Heart right ventricle (tissue), 16 donors: Measurements from ENCODE around the gene NMT1. TPM values are rescaled to one million over a fixed set of nuclear protein-coding genes. Genes with fewer than 3 reads are reported as not detected.
A peak's percentile ranks its signal among the peaks of the same experiment; 100 is the strongest.

Experiments
- ATAC-seq, 8 donors: fragments of 200-7000 bp; cut with Tn5 transposase; one replicate each; pipeline ENCODE4 v1.9.1; 2020; ENCODE audit warnings: mild to moderate bottlenecking in 8 of 8, moderate library complexity in 8 of 8, moderate number of reproducible peaks in 1 of 8
- DNase-seq, 2 donors: peaks; one replicate each; pipeline ENCODE4 v3.0.0-alpha.2; 2020
- H3K27ac ChIP-seq, 10 donors: fragments of 200-600 bp; sonication (generic) in 2 of 10; one replicate each; pipeline versions ENCODE4 v1.5.0 to v1.8.0; 2020 to 2022; ENCODE audit warnings: mild to moderate bottlenecking in 3 of 10
- H3K27me3 ChIP-seq, 7 donors: fragments of 200-600 bp; one replicate each; pipeline ENCODE4 v1.8.0; 2021 to 2022; ENCODE audit warnings: mild to moderate bottlenecking in 2 of 7
- H3K36me3 ChIP-seq, 9 donors: fragments of 200-600 bp; sonication (generic) in 1 of 9; one replicate each; pipeline versions ENCODE4 v1.5.0 to v1.8.0; 2020 to 2022; ENCODE audit warnings: mild to moderate bottlenecking in 2 of 9
- H3K4me1 ChIP-seq, 9 donors: fragments of 200-600 bp; sonication (generic) in 1 of 9; one replicate each; pipeline versions ENCODE4 v1.5.0 to v1.8.0; 2020 to 2022; ENCODE audit warnings: mild to moderate bottlenecking in 4 of 9
- H3K4me3 ChIP-seq, 10 donors: fragments of 200-600 bp; sonication (generic) in 2 of 10; one replicate each; pipeline versions ENCODE4 v1.5.0 to v1.8.0; 2020 to 2022; ENCODE audit warnings: mild to moderate bottlenecking in 7 of 10, moderate library complexity in 2 of 10
- H3K9me3 ChIP-seq, 11 donors: fragments of 200-600 bp in 10 of 11; sonication (generic) in 2 of 11; one replicate each; pipeline versions ENCODE4 v1.5.0 to v1.8.0; 2013 to 2022; ENCODE audit warnings: mild to moderate bottlenecking in 2 of 11, control low read depth in 1 of 11, moderate library complexity in 1 of 11
- WGBS, 2 donors: extraction: QIAGEN DNeasy Blood & Tissue Kit; methylation state at CpG; one replicate each; pipeline ENCODE4 v1.1.7; 2013; ENCODE audit warnings: inconsistent platforms in 1 of 2; 5-methylcytosine and 5-hydroxymethylcytosine counted together
- intact Hi-C, 10 donors: fragments of 100-400 bp; cut with DNase I; formaldehyde crosslinking; loops; one replicate each; pipeline versions ENCODE4 v1.11.1 to v1.14.2; 2022
- polyA plus RNA-seq, 2 donors: library from polyadenylated mRNA; stranded (reverse); fragments of 200-250 nt; gene quantifications; one replicate each; pipeline ENCODE4 v1.2.3, GENCODE V29; 2013
- total RNA-seq, 10 donors: library from RNA; stranded (reverse); fragmentation: NEBNext Ultra II Directional in 3 of 10; extraction: Animal tissue kit (Norgen Biotek cat#: 25700) in 3 of 10; gene quantifications; one replicate each; pipeline versions ENCODE4 v1.2.1 to v1.2.4, GENCODE V29; 2021 to 2023
- TF ChIP-seq, protein P1 (sequence below), 9 donors: fragments of 200-600 bp; sonication (generic) in 2 of 9; IDR thresholded peaks; one replicate each; pipeline versions ENCODE4 v1.5.0 to v1.8.0; 2021 to 2022; ENCODE audit warnings: antibody characterized with exemption in 9 of 9, mild to moderate bottlenecking in 5 of 9, moderate library complexity in 1 of 9
- donor health status: Arrhythmogenic right ventricular cardiomyopathy.
- donor health status: ischemic (EF 13 %, LVEDD 7.1; RV severe dilation, severe dysfunction).
- donor health status: healthy with polysubstance abuse.
- donor health status: DM: no; HTN: yes; CAD: no.
- donor health status: DM: no; HTN: no; CAD: no.
- donor health status: ischemic (EF 25% LVEDD 6.9; RV normal size, moderate dysfunction).
- donor health status: ischemic (EF 25% LVEDD 5.7; RV mildly dilated, moderate dysfunction).
- donor health status: healthy.
- donor health status: DM: yes; HTN: yes; CAD: no.
- donor health status: Ischemic cardiomyopathy.
- donor health status: ischemic (EF 35%, LVEDD 5.7; RV mildly dilated, moderate dysfunction).
- donor health status: nonischemic (EF 11% LVEDD 7.7; RV severe dilation, severe dysfunction).
- donor health status: DM: yes; HTN: yes; CAD: no.
- donor health status: PGD.
- donor health status: ischemic (EF 29% LVEDD 5.4; RV normal size, mild dysfunction).
- donor health status: nonischemic (EF 23%, LVEDD 6.1; RV moderate dilation, normal function).

NMT1 gene
- total and polyA plus RNA-seq, 12 donors = 40.9 to 110 (median 72.6) TPM

DNA sequence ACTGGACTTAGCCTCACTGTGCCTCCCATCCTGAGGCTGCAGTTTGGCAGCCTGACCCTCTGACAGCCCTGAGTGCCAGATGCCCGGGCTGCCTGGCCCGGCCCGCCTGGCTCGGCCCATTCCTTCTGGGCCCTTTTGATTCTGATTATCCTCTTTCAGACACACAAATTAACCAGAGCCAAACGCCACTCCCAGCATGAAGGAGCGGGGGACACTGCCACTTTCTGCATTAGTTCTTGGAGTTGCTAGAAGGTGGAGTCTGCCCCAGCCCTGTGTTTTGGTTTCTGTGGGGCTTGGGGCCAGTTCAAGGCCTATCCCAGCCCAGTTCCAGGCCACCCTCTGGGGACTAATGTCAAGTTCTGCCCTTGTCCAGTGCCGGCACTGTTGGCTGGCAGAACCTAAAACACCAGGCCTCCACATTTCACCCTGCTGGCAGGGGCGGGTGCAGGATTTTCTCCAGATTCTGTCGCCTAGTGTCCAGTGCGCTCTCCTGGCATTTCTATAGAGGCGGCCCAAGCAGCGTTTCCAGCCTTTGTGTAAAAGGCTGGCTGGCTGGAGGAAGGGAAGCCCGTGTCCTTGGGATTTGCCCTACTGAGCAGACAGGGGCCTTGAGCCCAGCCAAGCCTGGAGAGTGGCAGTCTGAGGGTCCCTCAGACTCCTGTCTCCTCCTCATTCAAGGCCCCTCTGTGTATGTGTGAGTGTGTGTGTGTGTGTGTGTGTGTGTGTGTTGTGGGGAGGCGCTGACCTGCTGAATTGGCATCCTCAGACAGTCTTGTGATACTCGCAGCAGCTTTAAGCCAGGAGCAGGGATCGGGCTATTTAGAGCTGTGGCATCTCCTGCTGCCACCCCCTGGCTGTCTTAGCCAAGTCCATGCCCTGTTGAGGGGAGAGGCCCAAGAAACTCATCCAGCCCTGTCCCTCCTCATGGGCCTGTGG, 49.8 kb downstream of the NMT1 start:
- Histone ChIP-seq H3K27me3 (no peaks in the 10 kb centered on the region), H3K27ac (peak overlapping the region; percentile 62 to 94 (median 88)), H3K4me3 (no peak overlapping the region), H3K4me1 (peaks cover 5 to 66% (median 33%) of the 10 kb centered on the region in 9 donors), H3K9me3 (no peaks in the 10 kb centered on the region), H3K36me3 (peaks cover 0 to 62% (median 15%) of the 10 kb centered on the region in 9 donors)
- 36 to 53% methylated on average over 16 of the region's 16 CpGs for WGBS, 2 donors
- ATAC-seq (peak; percentile 67 to 90 (median 81)), DNase-seq (peak in 1 of 2 donors; percentile 76)
- TF ChIP-seq, protein P1, sequence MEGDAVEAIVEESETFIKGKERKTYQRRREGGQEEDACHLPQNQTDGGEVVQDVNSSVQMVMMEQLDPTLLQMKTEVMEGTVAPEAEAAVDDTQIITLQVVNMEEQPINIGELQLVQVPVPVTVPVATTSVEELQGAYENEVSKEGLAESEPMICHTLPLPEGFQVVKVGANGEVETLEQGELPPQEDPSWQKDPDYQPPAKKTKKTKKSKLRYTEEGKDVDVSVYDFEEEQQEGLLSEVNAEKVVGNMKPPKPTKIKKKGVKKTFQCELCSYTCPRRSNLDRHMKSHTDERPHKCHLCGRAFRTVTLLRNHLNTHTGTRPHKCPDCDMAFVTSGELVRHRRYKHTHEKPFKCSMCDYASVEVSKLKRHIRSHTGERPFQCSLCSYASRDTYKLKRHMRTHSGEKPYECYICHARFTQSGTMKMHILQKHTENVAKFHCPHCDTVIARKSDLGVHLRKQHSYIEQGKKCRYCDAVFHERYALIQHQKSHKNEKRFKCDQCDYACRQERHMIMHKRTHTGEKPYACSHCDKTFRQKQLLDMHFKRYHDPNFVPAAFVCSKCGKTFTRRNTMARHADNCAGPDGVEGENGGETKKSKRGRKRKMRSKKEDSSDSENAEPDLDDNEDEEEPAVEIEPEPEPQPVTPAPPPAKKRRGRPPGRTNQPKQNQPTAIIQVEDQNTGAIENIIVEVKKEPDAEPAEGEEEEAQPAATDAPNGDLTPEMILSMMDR (IDR thresholded peaks at IDR 0.05) = peak in 1 of 9 donors; percentile 35
- intact Hi-C loops = no loop called here

DNA sequence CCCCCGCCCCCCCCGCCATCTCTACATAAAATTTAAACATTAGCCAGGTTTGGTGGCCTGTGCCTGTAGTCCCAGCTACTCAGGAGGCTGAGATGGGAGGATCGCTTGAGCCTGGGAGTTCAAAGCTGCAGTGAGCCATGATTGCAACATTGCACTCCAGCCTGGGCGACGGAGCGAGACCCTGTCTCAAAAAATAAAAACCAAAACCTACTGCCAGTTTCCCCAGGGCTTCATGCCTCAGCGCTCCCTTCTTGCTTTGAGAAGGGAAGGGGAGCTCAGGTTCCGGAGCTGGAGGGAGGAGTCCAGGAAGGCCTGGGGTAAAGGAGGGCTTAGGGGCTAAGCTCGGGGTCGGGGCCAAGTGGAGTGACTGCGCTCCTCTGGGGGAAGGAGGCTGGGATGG, 50.7 kb downstream of the NMT1 start:
- peak overlapping the region; percentile 46 to 94 (median 88) for H3K27ac ChIP-seq
- TF ChIP-seq, protein P1 (IDR thresholded peaks at IDR 0.05) = no peak
- no peak for ATAC-seq
- H3K4me3 ChIP-seq = no peak overlapping the region
- H3K4me1 ChIP-seq = peaks cover 5 to 57% (median 29%) of the 10 kb centered on the region in 9 donors
- no peaks in the 10 kb centered on the region for H3K27me3 ChIP-seq
- peaks cover 0 to 61% (median 10%) of the 10 kb centered on the region in 9 donors for H3K36me3 ChIP-seq
- 95% methylated on average over 11 of the region's 11 CpGs for WGBS, 2 donors
- intact Hi-C loops = no loop called here
- H3K9me3 ChIP-seq = no peaks in the 10 kb centered on the region
- DNase-seq = no peak

DNA sequence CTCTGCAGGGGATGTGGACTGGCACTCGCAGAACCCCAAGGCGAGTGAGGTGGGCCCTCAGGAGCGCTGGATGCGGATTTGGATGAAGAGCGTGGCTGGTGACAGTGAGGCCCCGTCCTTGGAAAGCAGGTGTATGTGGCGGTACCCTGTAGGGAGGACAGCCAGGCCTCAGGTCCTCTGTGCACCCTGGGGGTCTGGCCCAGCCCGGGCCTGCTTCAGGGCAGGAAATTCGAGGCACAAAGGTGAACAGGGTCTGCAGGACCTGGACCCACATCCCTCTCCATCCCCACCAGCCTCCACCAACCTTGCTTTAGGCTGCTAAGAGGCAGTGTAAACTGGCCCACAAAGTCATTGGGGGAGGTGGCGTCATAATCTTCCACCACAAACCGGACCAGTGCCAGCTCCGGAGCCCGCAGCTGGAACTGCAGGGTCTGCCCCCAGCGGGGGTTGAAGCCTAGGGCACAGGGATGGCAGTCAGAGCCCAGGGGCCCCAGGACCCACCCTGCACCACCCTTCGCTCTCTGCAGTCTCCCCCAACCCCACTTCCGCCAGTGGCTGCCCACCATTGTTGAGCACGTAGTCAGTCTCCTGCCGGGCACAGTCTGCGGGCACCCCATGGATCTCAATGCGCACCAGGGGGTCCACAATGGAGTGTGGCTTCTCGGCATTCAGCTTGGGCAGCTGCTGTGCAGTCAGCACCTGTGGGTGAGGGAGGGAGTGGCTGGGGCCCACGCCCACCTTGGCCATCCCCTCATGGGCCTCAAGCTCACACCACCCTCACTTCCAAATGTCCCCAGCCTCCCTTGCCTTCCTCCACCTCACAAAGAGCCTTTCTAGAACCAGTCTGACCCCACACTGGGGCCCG, 51.7 kb downstream of the NMT1 start:
- DNase-seq (no peak), ATAC-seq (no peak)
- no peaks in the 10 kb centered on the region for H3K9me3 ChIP-seq
- intact Hi-C loops = no loop called here
- peaks cover 0 to 55% (median 9%) of the 10 kb centered on the region in 9 donors for H3K36me3 ChIP-seq
- no peaks in the 10 kb centered on the region for H3K27me3 ChIP-seq
- H3K27ac ChIP-seq = peak overlapping the region in 8 of 10 donors; percentile 52 to 94 (median 88)
- TF ChIP-seq, protein P1 (IDR thresholded peaks at IDR 0.05) = no peak
- no peak overlapping the region for H3K4me3 ChIP-seq
- WGBS, 2 donors = 92 to 97% methylated on average over 23 of the region's 23 CpGs
- peaks cover 5 to 47% (median 29%) of the 10 kb centered on the region in 9 donors for H3K4me1 ChIP-seq

DNA sequence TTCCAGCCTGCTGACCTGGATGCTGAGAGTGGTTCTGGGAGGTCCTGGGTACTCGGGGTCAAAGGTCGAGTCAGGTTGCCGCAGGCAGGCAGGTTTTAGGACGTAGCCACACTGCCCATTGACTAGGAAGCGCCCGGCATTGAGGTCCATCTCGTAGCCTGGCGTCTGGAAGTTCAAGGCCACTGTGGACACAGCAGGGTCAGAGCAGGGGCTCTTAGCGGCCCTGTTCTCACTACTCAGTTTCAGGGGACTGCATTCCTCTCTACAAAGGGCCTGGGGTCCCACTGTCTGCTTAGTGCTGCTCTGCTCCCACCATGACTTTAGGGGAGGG, 52.3 kb downstream of the NMT1 start:
- Histone ChIP-seq H3K36me3 (peaks cover 0 to 55% (median 7%) of the 10 kb centered on the region in 9 donors), H3K9me3 (no peaks in the 10 kb centered on the region), H3K4me1 (peaks cover 5 to 41% (median 29%) of the 10 kb centered on the region in 9 donors), H3K27me3 (no peaks in the 10 kb centered on the region), H3K27ac (peak overlapping the region in 3 of 10 donors; percentile 13 to 94 (median 34)), H3K4me3 (no peak overlapping the region)
- intact Hi-C loops = no loop called here
- DNase-seq (no peak), ATAC-seq (no peak)
- WGBS, 2 donors = 92 to 95% methylated on average over 9 of the region's 9 CpGs
- TF ChIP-seq, protein P1 (IDR thresholded peaks at IDR 0.05) = no peak
